ENCODE data around the gene SIK2.
A peak's percentile ranks its signal among the peaks of the same experiment; 100 is the strongest.
"Not testable (repeated sequence)": the region's sequence is repeated elsewhere in the genome, so short reads cannot be mapped to it uniquely, and the experiment has no call there.

The SIK2 gene

DNA sequence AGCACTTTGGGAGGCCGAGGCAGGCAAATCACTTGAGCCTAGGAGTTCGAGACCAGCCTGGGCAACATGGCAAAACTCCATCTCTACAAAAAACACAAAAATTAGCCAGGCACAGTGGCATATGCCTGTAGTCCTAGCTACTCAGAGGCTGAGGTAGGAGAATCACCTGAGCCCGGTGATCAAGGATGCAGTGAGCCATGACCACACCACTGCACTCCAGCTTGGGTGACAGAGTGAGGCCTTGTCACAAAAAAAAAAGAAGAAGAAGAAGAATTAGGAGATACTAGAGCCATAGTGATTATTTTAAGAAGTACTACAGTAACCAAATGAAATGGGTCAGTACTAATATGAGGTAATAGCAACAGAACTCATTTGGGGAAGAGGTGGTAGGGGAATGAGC lies 56.2 kb downstream of the SIK2 start:
- not testable (repeated sequence) for DNase-seq (ENCODE audit: low spot score)

- DNase-seq (ENCODE audit: low spot score), result no peak
Measured at GRCh38 chr11:111659201-111660115, 57.2 kb downstream of the SIK2 start.

DNA sequence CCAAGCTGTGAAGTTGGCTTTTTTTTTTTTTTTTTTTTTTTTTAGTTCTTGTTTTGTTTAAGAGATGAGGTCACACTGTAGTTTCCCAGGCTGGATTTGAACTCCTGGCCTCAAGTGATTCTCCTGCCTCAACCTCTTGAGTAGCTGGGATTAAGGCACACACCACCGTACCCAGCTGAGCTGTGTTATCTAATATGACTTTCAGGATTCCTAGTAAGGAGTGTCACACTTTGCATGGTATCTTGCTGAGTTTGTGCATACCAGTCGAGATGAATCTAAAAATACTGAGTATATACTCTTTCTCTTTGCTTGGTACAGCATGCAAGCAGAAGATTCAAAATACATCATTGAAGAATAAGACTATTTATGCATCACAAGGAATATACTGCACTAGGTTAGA lies 58.6 kb downstream of the SIK2 start:
- no peak for DNase-seq (ENCODE audit: low spot score)

DNA sequence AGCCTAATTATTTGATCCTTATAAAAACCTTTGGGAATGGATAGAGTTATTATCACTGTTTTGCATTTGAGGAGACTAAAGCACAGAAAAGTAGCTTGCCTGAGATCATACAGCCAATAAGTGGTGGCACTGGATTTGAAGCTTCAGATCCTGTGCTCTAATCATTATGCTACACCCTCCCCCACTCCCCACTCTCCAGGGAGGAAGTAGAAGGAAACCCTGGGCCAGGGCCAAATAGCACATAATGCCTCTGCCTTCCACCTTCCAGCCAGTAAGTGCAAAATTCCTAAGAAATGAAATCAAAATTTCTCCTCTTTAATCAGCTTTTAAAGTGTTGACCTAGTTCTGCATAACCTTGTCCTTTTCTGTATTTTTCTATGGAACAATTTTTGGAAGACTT lies 61.6 kb downstream of the SIK2 start:
- DNase-seq (ENCODE audit: low spot score), result no peak

DNA sequence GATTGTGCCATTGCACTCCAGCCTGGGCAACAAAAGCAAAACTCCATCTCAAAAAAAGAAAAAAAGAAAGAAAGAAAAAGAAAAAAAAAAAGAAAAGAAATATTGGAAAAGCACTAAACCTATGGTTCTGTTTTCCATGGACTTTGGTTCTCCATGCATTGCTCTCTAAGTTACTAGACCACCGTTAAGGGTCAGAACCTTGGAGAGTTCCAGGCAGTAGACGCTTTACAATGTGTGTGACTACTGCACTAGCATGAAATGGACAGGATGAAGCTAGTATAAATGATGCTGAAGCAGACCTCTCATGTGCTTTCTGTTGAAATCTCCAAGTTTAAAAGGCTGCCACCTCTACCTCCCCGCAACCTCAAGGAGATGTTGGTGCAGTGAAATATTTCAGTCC lies 63.5 kb downstream of the SIK2 start:
- DNase-seq (ENCODE audit: low spot score), result peak; percentile 74

DNA sequence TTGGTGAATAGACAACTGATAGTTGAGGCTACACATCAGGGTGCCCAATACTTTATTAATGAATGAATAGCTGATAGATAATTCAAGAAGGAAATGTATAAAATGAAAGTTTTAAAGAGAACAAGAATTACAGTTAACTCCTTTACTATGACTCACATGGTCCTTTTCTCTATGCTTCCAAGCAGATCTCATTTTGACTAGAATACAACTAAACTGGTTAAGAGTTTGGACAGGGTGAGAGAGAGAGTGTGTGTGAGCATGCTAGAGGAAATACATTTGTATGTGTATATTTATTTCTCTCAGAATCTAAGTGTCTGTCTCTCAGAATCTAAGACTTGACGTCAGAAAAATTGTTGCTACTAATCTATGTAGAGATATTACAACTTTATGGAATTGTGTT lies 66.7 kb downstream of the SIK2 start:
- no peak for DNase-seq (ENCODE audit: low spot score)

DNA sequence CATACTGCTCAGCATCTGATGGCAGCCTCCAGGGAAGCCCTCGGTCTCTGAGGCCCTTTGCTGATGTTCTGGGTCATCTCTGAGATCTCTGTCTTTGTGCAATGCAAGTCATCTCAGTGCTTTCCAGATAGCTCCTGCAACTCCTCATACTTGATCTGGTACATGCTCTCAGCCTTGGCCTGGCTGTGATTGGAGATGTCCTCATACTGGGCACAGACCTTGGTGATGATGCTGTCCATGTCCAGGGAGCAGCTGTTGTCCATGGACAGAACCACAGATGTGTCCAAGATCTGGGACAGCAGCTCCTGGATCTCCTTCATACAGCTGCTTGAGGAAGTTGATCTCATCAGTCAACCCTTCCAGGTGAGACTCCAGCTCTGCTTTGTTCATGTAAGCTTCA lies 69.1 kb downstream of the SIK2 start:
- DNase-seq (ENCODE audit: low spot score), result no peak

- no peak for DNase-seq (ENCODE audit: low spot score)
Measured at GRCh38 chr11:111672949-111673348, 70.7 kb downstream of the SIK2 start.

- DNase-seq (ENCODE audit: low spot score), result no peak
Measured at GRCh38 chr11:111674941-111675340, 72.7 kb downstream of the SIK2 start.

DNA sequence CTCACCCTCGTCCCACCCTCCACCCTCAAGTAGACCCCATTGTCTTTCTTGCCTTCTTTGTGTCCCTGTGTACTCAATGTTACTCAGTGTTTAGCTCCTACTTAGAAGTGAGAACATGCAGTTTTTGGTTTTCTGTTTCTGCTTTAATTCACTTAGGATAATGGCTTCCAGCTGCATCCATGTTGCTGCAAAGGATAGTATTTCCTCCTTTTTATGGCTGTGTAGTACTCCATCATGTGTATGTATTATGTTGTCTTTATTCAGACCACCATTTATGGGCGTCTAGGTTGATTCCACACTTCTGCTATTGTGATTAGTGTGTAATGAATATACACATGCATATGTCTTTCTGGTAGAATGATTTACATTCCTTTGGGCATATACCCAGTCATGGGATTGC lies 73.6 kb downstream of the SIK2 start:
- DNase-seq (ENCODE audit: low spot score), result no peak

DNA sequence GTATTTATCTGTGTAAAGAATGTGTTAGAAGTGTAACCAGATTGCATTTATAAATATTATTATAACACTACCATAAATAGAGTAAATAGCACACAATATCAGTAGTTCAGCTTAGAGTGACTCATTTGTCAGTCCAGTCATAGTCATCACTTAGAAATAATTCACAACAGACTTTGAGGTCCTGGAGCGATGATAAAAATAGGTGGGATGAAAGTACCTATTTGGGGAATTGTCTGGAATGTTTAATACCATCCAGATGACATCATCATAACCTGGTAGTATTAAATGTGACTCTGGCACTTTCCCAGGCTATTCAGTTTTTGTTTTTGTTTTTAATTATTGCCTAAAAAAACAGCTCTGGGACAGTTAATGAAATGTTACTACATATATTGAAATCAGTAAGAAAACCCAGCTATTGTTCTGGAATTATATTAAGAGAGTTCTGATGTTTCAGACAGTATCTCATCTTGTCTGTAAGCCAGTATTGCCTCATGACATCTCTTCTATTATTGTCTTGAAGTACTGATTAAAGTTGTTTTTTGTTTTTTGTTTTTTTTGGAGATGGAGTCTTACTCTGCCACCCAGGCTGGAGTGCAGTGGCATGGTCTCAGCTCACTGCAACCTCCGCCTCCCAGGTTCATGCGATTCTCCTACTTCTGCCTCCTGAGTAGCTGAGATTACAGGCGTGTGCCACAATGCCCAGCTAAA lies 74.8 kb downstream of the SIK2 start:
- DNase-seq (ENCODE audit: low spot score), result no peak

- DNase-seq (ENCODE audit: low spot score), result no peak
Measured at GRCh38 chr11:111680486-111681175, 78.4 kb downstream of the SIK2 start.

GRCh38 chr11:111683806-111684205 lies 81.6 kb downstream of the SIK2 start:
- no peak for DNase-seq (ENCODE audit: low spot score)

GRCh38 chr11:111684251-111684650 lies 82.0 kb downstream of the SIK2 start:
- no peak for DNase-seq (ENCODE audit: low spot score)

DNA sequence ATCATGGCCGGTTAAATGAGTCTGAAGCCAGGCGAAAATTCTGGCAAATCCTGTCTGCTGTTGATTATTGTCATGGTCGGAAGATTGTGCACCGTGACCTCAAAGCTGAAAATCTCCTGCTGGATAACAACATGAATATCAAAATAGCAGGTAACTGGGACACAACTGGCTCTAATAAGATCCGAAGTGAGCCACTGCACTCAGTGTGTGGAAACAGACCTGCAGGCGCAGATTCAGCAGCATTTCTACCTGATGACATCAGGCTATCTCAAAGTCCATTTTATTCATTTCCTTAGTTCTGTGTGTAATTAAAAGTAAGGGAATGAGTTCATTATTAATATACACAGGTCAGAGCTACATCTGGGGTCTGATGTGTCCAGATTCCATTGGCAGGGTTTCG lies 85.8 kb downstream of the SIK2 start:
- DNase-seq (ENCODE audit: low spot score), result no peak

- no peak for DNase-seq (ENCODE audit: low spot score)
Measured at GRCh38 chr11:111691176-111691575, 88.9 kb downstream of the SIK2 start.

DNA sequence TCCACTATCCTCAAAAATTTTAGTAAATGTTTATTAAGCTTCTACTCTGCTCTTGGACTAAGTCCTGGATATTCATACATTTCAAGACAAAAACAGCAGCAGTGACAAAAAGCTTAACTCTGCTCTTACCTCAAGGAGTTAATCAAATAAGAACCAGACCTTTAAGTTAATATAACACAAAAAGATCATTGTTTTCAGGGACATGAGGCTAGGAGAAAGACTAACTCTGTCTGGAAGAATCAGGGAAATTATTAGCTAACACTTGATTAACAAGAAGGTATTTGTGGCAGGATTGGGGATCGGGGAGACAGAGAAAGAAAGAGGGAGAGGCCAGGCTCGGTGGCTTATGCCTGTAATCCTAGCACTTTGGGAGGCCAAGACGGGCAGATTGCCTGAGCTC lies 89.5 kb downstream of the SIK2 start:
- DNase-seq (ENCODE audit: low spot score), result no peak

GRCh38 chr11:111693224-111693937 lies 91.1 kb downstream of the SIK2 start:
- no peak for DNase-seq (ENCODE audit: low spot score)

DNA sequence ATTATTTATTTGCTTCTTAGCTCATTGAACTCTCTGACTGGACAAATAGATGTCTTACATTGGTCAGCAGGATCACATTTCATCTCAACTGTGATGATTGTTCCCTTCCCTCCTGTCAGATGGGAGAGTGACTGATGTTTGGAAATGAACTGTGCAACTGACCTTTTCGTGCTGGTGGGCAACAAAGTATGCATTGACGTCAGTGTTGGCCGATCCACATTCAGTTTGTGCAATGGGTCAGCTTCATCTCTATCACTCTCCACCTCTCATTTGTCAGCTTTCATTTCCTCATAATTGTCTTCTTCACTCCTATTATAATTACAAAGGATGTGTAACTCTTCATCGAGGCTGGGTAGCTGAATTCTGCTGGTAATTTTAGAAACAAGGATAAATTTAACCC lies 92.6 kb downstream of the SIK2 start:
- DNase-seq (ENCODE audit: low spot score), result no peak

GRCh38 chr11:111696556-111696955 lies 94.3 kb downstream of the SIK2 start:
- DNase-seq (ENCODE audit: low spot score), result no peak

- no peak for DNase-seq (ENCODE audit: low spot score)
Measured at GRCh38 chr11:111697933-111698371, 95.7 kb downstream of the SIK2 start.

Measured in iPS-NIHi11 (cell line).